NCI-H748 treated with DMSO at 0.1 percent for 48 hours (cell line): ENCODE data around the gene LRTM1.
A peak's percentile ranks its signal among the peaks of the same experiment; 100 is the strongest.

ENCODE experiments used
- DNase-seq: peaks from one replicate; lab custom pipeline; 2025; lab: John Stamatoyannopoulos, UW

The LRTM1 gene

DNA sequence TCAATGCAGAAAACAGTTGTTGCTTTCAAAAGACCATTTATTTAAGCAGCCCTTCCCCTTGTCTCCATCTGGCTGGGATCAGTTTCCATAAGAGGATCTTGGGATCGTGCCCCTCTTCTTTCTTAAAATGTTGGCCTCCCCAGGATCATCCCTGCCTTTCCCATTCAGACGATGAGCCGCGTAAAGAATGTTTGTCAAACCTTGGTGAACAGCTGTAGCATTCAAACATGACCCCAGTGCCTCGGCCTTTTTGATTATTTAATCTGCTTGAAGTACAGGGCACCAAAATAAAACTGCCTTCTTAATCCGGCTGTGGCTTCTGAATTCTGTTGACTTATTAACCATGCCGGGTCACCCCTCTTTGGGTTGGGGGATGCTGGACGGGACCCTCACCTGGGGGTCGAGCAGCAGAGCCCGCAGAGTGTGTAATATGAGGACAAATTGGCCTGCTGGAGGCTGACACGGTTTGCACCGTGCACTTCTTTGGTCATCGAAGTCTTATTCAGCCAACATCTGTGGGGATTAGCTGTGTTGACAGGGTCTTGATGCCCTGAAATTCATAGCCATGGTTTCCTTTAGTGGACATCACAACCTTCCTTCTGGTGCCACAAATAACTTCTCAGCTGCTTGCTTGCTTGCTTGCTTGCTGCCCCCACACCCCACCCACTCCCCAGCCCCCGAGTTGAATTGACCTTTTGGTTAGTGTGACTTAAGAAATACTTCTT is at the start of gene LRTM1:
LRTM1 (minus strand) TSS at position 14 of the 725 bp plus-strand sequence. CDS start 148 bp downstream, outside the sequence.
- no peak for DNase-seq

DNA sequence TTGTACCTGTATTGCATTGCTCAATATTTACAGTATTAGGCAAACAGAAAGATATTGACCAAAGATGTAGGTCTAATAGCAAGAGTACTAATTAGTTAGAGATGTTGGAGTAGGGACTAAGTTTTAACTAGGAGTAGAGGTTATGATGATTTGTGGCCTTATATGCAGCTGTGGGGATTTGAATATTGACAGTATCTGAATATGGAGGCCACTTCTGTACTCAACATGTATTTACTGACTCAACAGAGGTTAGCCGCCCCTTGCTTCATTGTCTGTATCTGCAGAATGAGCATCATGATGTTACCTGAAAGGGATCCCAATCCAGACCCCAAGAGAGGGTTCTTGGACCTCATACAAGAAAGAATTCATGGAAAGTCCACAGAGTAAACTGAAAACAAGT is 49.6 kb upstream of the LRTM1 start:
- DNase-seq, result no peak

DNA sequence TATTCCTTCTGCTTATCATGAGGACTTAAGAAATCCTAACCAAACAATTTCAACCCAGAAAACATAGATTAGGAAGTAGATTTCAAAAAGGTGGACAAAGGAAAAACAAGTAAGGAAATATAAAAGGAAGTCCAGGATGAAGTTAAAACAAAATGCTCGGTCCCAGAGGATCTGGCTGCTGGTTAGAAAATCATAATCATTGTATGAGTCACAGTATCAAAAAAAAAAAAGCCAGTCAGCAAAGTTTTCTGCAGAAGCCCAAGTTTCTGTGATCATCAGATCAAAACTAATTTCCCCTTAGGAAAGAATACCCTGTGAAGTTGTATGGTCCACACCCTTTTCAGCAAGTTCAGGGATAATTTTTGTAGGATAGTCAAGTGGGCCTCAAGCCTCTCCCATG is 43.0 kb upstream of the LRTM1 start:
- no peak for DNase-seq

DNA sequence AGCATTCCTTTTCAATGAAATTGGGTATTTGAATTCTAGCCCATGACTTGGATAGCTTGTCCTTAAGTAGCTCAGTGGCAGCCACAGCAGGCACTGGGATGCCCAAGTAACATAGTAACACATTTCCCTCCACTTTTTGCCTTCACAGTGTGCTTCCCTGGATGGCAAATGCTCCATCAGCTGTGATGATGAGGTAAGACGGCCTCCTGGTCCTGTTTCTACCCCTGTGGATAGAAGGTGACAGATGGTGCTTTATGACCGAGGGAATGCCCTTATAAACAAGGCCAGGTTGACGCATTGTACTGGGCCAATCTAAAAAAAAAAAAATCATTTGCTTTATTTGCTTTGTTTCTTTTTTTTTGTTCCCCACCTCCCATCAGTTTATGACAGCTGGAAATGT is 41.8 kb upstream of the LRTM1 start:
- DNase-seq, result peak; percentile 10

DNA sequence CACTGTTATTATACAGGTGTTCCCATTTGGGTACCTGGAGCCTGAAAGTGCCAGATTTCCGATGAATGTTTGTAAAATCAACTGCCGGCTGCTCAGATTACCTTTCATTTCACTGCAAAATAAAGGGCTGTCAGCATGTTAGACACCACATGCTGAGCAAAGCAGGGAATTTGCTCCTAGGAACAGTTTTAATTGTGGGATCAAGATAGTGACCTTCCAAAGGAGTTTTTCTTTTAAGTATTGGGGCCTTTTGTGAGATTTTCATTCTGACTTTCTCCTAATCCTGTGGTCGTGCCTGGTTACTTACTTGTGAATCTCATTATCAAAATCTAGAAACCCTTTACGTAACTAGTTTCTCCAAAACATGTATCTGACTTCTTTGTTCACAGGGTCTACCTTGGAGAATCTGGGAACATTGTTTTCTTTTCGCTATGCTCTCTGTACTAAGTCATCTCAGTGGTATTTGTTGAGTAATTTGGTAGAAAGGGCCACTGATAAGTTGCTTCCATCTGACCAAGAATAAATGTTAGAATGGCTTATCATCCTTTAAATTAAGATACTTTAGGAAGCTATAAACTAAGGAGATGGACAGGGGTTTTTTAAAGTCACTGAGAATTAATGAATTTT is 40.8 kb upstream of the LRTM1 start:
- DNase-seq, result peak; percentile 35

DNA sequence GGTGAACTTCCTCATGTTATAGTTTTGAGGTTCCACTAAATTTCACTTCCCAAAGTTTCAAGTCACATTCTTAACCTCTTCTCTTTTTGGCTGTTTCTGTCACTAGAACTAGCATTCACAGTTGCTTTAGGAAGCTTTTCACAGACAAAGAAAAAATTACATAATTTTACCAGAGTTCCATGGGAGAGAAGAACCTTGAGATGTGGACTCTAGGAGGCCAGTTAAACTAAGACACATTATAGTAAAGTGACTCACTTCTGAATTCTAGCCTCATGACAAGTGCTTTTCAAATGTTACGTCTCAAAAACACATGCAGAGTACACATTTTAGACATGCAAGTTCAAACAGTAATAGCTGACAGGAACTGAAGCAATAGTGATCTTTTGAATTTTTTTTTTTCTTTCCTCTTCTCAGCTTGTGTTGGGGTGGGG is 39.9 kb upstream of the LRTM1 start:
- DNase-seq, result no peak

DNA sequence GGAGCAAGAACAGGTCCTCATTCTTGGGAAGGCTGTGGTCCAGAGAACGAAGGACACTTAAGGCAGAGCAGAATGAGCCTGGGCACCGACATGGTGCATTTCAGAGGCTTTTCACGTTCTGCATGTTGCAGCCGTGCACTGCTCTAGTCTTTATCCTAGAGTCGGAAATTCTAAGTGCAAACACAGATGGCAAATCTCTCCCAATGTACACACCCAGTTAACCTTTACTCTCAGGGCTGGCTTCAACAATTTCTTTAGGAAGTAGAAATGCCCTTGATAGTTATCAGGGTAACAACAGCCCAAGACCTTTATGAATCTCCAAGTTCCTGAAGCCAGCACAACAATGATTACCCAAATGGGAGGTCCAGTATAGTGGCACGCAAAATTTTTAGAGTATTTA is 39.1 kb upstream of the LRTM1 start:
- no peak for DNase-seq

DNA sequence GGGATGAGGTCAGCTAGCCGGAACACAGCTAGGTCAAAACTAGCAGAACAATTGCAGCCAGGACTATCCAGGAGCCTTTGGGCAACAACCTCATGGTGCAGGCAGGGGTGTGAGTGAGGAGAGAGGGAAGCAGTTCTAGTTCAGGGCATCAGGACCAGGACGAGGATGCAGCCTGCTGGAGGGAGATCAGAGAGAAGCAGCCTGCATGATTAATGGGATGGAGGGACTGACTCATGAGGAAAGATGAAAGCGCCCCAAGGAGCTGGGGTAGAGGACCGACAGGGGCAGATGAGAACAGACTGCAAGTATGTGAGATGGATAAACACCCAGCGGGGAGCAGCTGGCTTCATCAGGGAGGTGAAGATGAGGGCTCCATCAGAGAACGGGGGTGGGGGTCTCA is 37.9 kb upstream of the LRTM1 start:
- no peak for DNase-seq

DNA sequence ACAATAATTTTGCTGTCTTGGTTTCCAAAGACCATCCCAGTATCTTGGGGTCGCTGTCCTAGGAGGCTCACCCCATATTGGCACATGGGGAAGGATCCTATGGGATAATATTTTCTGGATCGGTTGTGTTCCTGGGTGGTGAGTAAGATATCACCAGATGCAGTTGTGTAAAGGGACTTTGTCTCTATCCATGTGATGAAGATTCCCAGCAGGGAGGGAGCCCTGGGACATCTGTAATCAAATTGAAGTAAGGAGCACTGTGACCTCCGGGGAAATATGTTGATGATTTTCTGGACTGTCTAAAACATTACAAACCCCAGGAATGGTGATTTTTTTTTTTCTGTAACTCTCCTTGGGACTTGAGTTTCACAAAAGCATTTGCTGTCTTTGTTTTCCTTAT is 36.2 kb upstream of the LRTM1 start:
- no peak for DNase-seq

DNA sequence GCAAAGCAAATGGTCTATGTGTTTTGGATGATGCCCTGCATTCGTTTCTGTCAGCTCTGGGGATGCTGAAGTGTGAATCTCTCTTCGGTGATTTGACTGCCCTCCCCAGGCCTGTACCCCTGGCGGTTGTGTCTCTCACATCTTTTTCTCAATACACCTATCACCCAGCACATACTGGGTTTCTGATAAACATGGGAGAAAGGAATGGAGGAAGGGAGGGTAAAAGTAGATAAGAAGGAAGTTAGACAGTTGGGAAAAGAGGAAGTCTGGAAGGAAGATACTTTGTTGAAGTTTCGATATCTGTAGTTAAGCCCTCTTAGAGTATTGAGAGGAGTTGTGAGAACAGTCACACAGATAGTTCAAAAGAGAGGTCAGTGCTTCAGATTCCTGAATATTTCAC is 35.8 kb upstream of the LRTM1 start:
- no peak for DNase-seq

DNA sequence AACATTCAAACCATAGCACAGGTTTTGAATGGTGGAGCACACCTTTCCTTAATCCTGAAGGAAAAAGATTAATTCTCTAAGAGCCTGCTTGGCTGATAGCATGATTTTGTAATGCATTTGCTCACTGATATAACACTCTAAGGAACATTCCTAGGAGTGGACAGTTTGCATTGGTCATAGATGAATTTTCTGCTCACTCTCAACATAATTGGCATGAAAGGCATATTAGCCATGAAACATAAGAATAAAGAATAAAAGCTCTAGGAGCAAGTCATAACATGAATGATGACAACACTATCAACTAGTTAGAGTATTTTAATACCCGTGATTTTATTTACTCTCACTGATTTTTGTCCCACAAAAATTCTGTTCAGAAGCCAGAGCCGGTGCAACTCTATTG is 34.3 kb upstream of the LRTM1 start:
- DNase-seq, result no peak

DNA sequence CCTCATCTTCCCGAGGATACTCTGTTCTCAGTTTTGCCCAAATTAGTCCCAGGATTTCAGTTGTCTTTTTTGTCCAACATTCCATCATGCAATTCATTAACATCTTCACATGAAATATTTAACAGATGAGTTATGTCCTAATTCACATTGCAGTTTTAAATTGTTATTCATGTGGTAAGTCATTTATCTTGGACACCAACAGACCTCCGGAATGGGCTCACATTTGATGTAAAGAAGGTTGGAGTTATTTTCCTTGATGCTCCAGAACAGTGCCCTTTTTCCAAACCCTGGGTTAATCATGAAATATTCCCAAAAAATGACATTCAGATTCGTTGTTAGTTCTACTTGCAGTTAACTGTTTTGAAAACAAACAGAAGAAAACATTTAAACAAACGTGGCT is 32.8 kb upstream of the LRTM1 start:
- no peak for DNase-seq

DNA sequence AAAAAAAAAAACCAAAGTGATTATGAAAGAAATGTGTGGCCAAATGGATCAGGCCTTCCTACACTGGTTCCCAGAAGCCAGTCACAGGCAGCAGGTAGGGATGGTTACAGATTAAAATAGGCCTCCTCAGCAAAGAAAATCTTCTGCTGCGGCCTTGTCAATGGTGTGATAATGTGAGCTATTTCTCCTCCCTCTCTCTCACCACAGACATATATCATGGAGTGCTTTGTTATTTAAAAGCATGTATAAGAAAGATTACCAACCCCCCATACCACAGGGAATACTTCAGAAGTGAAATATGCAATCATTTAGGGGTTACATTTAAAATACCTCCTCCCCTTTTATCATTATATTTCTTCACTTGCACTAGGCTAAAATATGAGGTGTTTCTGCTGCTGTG is 32.2 kb upstream of the LRTM1 start:
- no peak for DNase-seq

DNA sequence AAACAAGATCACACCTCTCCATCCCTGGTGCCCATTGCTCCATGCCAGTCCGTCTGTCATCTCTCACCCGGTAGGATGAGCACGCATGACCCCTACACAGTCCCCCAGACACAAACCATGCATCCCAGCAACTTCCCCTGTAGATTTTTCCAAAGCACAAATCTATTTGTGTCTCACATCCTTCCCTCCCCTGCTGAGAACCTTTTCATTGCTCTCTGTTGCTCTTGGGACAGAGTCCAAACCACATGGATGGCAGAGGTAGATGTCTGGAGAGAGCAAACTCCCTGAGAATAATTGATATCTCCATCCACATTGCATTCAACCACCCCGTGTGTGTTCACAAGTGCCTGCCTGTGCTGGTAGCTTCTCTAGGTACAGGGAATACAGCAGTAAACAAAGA is 29.9 kb upstream of the LRTM1 start:
- no peak for DNase-seq

DNA sequence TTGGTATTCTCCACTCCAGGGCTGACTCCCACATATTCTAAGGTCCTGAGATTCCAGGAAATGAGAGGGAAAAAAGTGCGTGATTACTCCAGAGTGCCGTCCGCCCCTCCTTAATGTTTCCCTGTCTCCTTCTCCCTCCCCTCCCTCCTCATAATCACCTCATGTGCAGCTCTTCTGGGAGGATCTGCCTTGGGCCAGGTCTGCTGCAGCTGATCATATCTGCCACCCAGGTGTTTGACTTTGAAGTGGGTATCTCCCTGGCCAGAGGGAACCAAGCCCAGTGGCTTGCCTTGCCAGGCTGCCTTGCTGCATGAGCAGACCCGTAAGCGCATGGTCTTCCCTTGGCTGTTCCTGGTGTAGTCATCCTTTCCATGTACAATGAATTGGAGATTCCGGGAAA is 28.1 kb upstream of the LRTM1 start:
- DNase-seq, result no peak

DNA sequence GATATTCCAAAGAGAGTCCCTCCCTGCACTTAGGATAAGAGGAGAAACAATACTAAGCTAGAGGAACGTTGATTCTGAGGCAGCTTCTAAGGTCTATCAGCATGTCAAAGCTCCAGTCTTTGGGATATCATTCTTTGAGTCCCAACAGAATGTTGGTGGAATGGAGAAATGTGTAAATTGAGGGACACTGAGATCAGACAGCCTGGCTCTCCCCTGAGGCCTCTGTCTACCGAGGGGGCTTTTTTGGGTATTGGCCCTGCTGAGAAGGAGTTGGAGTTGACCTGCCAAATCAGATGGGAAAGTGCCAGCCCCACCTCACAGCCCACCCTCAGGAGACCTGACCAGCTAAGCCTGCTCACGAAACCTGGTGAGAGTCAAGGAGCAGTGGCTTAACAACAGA is 27.6 kb upstream of the LRTM1 start:
- no peak for DNase-seq

DNA sequence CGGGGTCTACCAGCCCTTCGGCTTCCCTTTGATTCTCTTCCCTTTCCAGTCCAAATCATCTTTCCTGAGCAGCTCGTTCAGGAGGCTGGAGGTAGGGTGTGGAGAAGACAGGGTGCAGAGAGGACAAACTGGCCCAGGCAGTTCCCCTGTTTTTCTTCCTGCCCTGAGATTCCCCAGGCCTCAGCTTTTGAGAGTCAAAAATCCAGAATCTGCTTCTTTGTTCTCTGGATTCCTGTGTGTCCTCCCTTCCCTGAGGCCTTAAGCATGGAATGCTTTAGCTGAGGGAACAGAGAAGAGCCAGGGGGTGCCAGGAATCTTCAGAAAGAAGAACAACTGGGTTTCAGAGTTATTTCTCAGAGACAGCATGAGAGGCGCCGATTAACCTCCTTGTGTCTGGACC is 26.7 kb upstream of the LRTM1 start:
- no peak for DNase-seq

DNA sequence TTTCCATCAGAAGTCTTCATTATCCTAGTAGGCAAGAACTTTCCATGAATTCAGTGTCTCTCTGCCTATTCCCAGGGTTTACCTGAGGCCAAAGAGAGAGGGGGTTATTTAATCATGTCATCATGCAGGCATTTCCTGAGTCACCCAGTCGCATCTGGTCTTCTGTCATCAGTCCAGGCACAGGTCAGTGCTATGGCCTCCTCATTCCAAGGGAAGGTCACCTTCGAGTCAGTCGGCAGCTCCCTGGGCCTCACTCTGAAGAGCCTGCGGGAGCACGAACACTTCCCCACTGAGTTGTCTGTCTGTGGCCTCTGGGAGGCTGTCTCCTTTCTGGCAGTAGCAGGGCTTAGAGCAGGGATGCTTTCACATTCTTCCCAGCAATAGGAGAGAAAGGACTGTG is 26.2 kb upstream of the LRTM1 start:
- DNase-seq, result no peak

DNA sequence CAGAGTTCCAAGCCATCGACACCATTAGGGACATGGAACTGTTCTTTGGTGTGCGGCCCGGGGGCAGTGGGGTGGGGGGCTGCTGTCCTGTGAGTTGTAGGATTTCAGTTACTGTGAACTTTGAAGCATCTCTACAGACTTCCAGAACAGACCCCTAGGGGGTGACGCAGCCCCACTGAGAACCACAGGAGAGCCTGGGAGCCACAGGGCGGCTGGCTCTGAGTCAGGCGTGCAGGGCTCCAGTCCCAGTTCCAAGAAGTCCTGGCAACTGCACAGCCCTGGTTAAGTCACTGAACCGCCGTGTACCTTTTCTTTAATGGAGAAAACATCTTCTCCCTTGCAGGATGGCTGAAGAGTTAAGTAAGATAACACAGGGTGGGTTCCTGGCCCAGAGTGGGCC is 23.5 kb upstream of the LRTM1 start:
- DNase-seq, result no peak

DNA sequence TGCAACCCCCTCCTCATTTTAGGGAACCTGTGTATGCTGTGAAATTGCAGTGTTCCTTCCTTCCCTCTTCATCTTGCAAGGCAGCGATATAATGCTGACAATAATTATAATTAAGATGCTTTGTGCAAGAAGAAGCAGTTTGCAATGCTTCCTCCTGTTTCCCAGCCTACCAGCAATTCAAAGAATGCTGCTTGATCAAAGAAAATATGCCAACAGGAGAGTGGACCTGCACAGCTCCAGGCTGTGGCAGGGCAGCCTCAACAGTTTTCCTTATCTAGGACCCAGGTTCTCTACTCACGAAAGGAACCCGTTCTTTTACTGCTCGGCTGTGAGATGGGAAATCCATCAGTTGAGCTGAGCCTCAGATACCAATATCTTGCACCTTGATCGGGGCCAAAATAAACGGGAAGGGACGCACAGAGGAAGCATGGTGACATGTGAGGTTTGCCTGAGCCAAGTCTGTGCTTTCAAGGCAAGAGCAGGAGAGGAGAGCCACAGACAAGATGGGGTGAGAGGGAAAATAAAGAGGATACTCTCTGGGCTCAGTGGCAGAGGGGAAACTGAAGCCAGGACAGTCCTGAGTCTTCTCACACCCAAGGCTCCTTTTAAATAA is 22.6 kb upstream of the LRTM1 start:
- DNase-seq, result no peak

DNA sequence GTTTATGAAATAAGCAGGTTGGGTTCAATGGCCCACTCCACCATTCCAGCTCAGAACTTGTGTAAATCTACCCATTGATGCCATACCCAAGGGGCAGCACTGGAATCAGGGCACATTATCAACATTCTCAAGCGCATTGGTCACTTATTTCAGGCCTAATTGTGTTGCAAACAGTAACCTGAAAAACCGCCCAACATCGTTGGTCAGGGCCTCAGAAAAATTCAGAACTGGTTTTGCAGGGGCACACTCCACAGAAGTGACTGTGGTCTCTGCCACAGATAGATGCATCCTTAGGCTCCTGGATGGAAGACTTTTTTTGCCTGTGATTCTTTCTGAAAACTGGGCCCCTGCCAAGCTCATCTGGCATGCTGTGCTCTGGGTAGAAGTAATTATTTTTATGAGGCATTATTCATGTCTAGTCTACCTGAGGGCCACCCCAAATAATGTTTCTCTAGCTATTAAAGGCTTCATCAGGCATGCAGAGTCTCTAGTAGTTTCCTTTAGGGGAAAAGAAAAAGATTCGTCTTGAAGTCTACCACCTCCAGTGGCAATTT is 21.7 kb upstream of the LRTM1 start:
- DNase-seq, result no peak

DNA sequence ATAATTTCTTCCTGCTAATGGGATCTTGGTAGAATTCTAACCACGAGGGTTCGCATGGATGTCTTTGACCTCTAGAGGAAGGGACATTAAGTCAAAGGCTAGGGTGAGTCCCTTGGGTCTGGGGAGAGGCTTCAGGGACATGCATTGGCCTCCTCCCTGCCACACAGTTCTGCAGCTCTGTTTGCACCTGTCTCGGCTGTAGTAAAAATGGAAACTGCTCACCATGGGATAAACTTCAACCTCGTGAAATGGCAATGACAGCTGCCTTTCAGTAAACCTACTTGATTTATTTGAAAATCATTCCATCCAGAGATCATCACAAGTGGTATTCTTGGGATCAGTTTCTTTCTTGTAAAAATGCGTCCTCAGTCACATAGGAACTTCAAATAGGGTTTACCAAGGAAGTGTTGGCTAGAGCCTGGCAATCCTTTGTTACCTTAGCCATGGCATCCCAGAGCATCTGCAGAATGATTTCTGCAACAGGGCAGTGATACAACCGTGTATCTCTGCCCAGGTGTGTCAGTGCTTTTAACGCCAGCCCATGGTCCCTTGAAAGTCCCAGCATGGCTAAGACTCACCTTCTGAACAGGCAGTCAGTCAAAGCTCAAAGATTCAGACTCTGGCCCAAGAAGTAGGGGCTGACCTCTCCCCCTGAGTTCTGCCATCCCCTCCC is 14.0 kb upstream of the LRTM1 start:
- DNase-seq, result no peak

DNA sequence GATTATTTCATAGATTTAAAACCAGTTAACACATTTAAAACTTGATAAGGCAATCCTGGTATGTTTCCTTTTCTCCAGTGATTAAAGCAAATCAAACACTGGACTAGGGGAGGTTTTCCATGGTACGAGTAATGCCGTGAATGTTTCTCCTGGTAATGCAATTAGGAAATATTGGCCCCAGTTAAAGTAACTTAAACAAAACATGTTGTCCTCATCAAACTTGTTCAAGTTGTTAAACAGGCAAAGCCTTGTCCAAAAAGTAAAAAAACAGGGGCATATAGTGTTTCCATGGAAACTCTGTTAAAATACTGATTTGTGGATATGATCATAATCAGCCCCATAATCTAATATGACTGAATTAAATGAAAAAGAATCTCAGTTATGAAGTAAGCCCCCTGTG is 13.1 kb upstream of the LRTM1 start:
- no peak for DNase-seq
